Activated T-cell treated with anti-CD3 and anti-CD28 coated beads for 48 hours (primary cell): ENCODE results near the gene REPS1.

ENCODE experiments used
- DNase-seq: peaks from one replicate; pipeline ENCODE4 v3.0.0-alpha.2; 2020; ENCODE audit warnings: low read depth

REPS1 gene

DNA sequence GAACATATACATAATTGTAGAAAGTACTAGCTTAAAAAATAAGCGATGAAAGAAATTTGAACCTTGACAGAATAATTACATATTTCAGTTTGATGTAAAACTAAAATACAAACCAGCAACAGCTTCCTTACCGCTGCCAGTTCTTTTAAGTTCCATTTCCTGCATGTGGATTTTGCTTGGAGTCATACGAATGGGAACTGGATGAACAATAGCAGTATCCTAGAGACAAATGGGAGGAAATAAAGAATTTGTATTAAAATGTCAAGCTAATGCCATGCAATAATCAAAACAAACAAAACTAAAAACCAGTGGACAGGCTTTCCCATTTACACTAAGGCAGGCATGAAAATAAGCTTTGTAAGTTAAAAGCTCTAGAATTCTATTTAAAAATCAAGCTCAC is 67.1 kb downstream of the REPS1 start:
- no peak for DNase-seq

DNA sequence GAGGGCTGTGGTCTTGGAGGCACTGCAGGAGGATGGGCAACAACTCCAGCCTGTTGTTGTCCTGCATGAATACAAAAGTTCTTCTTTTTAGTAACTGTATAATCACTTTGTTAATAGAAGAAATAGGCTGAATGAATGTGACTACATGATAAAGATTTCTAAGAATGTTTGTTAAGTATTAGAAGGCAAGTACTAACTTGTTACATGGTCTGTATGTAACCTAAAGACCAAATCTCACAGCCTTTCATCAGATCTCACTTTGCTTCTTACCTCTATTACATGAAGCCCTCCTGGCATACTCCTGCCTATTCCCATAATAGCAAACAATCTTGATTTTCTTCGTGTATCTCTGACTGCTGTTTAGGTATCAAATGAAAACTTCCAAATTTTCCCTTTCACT is 73.4 kb downstream of the REPS1 start:
- DNase-seq: no peak

DNA sequence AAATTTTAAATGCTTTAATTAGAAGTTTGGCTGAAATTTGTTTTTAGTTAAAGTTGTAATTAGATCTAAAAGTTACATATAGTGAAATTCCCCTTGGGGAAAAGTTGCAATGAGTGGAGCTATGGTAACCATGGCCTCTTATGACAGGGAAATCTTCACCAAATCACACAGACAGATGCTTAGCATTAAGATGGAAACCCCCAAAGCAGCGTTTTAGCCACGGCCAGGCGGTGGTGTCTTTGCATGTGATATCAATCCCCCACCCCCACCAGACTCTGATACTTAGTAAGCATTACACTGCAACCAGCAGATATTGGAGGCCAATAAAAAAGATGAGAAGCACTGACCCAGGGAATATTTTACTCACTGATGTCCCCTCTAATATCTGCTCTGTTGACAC is 75.7 kb downstream of the REPS1 start:
- DNase-seq: no peak

DNA sequence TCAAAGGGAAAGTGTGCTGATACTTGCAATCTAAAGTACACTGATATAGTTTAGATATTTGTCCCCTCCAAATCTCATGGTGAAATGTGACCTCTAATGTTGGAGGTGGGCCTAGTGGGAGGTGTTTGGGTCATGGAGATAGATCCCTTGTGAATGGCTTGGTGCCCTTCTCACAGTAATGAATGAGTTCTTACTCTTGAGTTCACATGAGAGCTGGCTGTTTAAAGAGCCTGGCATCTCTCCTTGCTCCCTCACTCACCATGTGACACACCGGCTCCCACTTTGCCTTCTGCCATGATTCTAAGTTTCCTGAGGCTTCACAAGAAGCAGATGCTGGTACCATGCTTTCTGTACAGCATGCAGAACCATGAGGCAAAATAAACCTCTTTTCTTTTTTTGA is 78.1 kb downstream of the REPS1 start:
- DNase-seq: no peak

DNA sequence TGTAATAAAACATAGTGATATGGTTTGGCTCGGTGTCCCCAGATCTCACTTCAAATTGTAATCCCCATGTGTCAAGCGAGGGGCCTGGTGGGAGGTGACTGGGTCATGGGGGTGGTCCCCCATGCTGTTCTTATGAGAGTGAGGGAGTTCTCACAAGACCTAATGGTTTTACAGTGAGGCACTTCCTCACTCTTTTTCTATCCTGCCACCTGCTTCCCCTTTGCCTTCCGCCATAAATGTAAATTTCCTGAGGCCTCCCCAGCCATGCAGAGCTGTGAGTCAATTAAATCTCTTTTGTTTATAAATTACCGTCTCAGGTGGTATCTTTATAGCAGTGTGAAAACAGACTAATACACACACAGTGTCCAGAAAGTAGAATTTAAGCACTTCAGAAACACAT is 78.5 kb downstream of the REPS1 start:
- no peak for DNase-seq

DNA sequence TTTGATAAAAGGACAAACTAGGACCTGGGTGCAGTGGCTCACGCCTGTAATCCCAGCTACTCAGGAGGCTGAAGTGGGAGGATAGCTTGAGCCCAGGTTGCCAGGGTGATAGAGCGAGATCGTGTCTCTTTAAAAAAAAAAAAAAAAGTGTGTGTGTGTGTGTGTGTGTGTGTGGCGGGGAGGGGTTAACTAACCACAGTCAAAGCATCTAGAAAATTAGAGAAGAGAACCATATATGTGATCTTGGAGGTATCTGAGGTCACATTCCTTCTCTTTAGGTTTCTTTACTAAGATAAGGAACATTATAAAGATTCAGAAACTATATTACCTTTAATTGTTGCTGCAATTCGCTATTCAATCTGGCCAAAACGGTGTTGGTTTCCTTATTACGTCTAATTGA is 80.9 kb downstream of the REPS1 start:
- DNase-seq: no peak

DNA sequence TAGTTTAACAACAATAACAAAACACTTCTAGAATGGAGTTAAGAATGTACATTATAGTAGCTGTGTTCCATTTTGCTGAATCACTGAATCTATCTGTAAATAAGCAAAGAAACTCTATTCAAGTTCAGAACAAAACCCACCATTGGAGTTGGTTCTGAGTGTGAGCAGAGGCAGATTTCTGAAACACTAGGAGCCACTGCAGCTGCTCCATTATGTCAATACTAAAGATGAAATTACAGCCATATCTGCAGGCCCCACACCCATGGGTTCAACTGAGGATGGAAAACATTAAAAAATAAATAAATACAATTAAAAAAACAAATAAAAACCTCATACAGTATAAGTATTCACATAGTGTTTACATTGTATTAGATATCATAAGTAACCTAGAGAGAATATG is 91.0 kb downstream of the REPS1 start:
- DNase-seq: no peak

DNA sequence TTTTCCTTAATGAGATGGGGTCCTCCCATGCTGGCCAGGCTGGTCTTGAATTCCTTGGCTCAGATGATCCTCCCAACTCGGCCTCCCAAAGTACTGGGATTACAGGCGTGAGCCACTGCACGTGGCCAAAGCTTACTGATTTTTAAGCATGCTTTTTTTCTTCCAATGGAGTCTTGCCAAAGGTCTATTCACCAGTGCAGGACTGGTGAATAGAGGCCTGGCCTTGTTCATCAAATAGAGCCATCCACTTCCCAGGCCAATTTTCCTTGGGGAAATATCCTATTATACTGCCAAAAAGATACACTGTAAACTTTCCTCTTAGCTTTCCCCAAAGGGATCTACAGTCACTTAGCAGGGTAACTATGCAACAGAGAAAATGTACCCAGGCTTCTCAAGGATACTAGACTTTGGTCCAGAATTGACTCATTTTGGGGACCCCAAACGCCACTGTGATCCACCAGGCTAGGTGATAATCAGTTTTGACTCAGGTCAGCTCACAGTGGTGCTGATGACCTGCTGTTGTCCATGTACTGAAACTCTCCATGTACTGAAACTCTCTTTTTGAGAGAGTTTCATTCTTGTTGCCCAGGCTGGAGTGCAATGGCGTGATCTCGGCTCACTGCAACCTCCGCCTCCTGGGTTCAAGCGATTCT is 91.8 kb downstream of the REPS1 start:
- DNase-seq: no peak

DNA sequence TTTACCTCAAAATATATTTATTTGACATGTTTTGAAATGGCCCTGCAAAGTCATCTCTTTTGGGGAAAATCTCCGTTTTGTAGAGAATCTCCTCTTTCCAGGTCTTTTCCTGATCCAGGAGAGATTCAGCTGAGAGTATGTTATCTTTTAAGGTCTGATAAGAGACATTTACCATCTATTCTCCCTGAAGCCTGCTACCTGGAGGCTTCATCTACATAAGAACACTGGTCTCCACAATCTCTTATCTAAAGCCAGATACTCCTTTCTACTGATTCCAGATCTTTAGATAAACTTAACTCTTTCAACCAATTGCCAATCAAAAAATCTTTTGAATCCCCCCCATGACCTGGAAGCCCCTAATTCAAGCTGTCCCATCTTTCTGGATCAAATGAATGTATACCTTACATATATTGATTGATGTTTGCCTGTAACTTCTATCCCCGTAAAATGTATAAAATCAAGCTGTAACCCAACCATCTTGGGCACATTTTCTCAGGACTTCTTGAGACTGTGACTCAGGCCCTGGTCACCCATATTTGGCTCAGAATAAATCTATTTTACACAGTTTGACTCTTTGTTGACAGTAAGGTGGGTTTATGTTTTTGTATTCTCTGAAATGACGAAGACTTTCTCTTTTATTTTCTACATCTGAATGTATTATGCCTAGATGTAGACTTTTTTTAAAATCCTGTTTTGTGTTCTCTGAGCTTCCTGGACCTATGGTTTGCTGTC is 96.6 kb downstream of the REPS1 start:
- DNase-seq: no peak

DNA sequence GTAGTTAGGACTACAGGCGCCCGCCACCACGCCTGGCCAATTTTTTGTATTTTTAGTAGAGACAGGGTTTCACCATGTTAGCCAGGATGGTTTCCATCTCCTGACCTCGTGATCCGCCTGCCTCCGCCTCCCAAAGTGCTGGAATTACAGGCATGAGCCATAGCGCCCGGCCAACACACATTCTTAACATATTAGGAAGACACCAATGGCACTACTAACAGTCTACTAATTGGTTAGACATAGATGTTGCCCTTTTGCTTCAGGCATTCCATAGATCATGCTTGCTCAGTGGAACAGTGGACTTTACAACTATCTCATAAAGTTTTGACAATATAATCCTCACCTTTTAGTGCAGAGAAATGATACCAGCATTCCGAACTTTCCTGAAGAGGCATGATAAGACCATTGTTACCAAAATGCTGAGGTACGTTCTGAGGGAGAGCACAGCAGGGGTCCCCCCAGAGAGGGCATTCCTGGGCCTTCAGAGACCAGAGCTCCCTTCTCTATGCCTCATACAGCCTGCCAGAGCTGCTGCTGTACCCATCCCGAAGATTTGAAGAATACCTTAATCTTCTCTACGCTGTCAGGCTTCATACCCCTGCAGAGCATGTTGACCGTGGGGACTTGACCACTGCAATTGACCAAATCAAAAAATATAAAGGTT is 102.8 kb downstream of the REPS1 start:
- no peak for DNase-seq

DNA sequence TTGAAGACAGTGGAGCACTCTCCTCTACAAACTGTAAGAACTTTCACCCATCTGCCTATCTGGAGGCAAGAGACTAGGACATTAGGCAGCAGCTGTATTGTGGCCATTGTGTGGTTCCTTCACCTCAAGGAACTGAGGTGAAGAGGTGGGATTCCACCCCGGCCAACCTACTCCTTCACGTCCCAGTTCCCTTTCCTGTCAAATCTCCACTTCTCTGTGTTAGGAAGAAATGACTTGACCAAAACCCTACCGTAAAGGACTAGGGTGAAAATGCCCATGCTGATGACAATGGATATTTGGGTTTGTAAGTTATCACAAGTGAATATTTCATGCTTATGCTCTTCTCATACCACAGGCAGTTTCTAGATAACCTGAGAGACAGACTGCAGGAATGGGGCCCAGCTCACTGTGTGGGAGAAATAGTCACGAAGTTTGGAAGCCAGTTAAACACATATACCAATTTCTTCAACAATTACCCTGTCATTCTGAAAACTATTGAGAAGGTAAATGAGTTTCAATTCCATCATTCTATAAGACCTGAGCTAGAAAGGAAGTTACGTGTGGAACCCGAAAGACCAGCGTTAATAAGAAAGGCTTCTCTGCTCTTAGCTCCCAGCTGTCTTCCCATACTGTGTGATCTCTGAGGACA is 105.6 kb downstream of the REPS1 start:
- no peak for DNase-seq

DNA sequence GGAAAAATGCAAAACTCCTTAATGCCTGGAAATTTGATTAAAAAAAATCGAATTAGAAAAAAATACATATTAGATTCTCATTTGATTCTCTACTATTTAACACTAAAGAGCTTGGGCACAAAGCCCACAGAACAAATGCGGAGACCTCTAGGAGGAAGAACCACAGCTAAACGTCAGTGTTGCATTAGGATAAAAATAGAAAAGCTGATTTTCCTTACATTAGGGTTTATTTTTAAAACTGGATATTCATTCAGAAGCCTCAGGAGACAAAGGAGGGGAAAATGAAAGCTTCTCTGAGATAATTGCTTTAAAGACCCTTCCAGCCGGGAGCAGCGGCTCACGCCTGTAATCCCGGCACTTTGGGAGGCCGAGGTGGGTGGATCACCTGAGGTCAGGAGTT is 114.9 kb downstream of the REPS1 start:
- no peak for DNase-seq

DNA sequence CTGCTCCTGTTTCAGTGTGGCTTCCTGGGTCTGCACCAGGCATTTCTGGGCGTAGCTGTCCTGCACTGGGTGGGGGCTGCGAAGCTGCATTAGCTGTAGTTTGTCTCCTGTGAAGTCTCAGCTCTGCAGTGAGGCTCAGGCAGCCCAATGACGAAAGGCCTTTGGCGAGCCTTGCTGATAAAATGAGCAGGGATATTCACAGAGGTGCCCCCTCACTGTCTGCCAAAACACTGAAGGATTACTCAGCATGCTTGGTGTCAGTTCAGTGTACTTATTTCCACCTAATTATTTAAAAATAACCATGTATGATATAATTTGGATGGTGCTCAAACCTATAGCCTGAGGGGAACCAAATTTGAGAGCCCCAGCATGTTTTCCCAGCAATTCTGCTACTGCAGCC is 118.7 kb downstream of the REPS1 start:
- no peak for DNase-seq

DNA sequence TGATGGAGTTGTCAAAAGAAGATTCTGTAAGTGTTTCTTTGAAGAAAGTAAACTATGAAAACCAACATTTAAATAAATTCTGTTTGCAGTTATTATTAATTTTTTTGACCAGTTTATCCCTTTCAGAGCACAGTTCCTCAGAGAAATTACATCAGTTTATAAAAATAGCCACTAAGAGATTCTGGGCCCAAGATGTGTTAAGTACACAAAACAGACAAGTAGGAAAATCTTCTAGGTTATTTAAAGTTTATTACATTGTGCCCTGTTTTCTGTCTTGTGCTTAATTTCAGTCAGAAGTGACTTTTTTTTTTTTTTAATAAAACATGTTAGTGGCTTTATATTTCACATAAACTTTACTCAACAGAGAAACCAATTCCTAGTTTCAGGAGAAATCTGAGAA is 119.9 kb downstream of the REPS1 start:
- no peak for DNase-seq

DNA sequence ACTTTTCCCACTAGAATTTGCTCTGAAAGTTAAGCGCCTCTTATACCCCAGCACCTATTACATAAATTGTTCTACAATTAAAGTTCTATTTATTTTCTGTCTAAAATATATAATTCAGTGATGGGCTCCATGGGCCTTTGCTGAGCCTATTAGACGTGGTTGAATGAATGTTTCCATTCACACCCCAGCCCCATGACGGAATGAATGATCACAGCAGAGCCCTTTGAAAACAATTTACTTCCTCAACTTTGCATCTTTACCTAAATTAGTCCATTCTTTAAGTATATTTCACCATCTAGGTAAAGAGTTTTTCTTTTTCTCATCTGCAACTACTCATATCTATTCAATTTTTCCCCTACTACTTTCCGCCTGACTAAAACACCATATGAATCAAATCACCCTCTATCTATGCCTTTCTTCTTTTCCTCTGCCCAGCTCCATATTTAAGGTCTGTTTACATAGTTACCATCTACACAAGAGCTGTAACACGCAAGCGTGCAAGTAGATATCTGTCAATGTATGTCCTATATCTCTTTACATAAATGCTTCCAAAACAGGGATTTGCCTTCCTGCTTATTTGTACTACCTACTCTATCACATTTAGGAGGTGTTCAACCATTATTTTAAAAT is 122.5 kb downstream of the REPS1 start:
- DNase-seq: no peak

DNA sequence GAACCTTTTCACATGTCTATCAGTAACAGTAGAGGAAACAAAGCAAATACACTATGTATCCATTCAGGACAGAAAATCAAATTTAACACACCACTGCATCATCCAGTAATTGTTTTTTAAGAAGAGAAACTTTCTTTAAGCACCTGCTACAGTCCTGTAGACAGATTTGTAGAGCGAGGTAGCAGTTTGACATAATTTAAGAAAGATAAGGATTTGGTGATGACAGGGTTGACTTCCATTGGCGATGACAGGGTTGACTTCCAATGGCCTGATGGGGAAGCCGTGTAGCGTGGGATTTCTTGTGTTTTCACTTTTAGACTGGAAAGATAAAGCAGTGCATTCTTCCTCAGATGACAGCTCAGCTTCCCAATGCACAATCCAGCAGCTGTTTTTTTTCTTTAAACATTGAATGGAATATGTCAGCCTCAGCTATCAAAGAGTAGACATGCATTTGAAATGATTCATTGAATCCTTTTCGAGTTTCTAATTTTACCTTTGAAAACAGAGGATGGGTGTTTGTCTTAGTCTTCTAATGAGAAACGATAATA is 123.6 kb downstream of the REPS1 start:
- no peak for DNase-seq

DNA sequence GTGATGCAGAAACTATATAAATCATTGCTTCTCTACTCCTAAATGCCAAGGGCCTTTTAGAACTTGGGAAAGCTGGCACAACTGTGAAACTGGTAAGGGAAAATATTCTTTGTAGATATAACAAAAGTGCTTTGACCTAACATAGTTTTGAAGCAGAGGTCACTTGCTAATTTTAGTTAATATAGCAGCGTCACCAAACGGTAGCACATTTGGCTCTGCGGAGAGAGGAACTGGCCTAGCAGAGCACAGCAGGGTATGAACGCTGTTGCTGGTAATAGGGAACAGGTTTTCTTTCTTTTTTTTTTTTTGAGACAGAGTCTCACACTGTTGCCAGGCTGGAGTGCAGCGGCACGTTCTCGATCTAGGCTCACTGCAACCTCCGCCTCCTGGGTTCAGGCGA is 124.7 kb downstream of the REPS1 start:
- no peak for DNase-seq

DNA sequence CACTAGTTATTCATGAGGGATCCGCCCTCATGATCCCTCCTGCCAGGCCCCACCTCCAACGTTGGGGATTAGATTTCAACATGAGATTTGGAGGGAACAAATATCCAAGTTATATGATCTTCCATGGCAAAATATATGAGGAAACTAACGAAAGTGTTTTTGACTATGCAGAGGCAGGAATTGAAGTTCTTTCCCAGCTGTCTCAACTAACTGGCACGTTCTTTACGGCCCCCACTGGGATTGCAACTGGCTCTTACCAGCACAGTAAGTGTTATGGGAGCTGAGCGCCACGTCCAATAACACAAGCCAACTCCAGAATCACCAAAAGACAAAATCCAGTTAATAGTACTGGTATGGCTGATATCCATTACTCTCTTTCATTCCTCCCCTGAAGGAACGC is 125.6 kb downstream of the REPS1 start:
- no peak for DNase-seq

DNA sequence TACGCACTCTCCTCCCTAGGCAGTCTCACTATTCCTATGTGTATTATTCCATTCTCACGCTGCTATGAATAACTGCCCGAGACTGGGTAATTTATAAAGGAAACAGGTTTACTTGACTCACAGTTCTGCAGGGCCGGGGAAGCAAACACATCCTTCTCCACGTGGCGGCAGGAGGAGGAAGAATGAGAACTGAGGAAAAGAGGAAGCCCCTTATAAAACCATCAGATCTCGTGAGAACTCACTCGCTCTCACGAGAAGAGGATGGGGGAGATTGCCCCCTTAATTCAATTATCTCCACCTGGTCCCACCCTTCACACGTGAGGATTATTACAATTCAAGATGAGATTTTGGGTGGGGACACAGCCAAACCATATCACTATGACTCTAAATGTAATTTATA is 130.3 kb downstream of the REPS1 start:
- no peak for DNase-seq

DNA sequence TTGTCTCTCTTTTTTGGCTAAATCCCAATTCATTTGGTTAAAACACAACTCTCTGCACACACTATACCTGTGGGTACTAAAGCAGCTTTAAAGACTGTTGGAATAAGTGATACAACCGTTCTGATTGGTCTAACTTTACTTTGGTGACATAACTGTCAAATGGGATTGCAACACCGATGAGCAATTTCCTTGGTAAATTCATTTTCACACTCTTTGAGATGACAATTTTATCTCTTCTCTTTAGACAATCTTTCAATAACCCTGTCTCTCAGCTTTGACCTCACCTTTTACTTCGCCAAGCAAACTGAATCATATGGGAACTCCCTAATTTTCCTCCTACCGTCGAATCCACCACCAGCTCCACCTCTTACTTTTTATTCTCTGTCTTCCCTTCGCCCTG is 131.4 kb downstream of the REPS1 start:
- no peak for DNase-seq
